Measurements from ENCODE around the gene APOL2.
A peak's percentile ranks its signal among the peaks of the same experiment; 100 is the strongest.
"Not testable (repeated sequence)": the region's sequence is repeated elsewhere in the genome, so short reads cannot be mapped to it uniquely, and the experiment has no call there.

The APOL2 gene

DNA sequence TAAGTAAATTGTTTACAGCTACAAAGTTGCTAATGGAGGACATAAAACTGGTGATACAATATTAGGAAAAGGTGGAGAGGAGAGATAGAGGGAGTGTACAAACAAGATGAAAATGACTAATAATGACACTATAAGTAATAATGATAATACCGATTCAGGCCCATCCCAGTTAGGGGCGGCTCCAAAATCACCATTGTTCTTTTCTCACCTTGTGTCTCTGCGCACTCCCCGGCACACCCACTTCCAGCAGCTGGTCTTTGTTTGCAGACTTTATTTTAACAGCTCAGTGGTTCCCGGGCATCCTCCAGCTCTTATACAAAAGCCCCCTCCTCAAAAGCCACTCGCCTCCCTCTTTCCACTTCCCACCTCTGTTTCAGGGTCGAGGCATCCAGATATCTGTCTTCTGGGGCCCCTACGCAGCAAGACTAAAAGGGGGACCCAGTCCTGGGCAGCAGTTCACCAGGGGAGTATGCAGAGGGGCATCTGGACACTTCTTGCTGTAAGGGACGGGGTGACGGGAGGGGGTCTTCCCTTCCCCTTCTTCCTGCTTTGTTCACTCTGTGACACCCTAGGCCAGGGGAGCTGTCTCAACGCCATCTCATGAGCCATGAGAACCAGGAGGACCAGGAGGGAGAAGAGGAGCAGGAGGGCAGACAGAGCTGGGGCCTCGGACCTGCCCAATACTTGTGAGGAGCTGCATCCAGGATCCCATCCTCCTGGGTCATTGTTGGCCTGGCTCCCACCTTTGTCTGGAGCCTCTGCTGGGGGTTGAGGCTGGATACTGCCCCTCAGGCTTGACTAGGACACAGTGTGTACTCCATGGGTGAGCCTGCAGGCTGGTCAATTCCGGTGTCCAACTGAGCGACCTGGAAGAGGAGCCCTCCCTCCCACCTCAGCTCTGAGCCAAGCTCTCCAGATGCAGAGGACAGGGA lies 2.7 kb downstream of the APOL2 start:
- Mint-ChIP-seq H3K4me3 (no peak overlapping the region), H3K4me1 (peaks cover 81% of the 10 kb centered on the region), H3K36me3 (peaks cover 58% of the 10 kb centered on the region), H3K27me3 (no peaks in the 10 kb centered on the region), H3K9me3 (peaks cover 2% of the 10 kb centered on the region), H3K27ac (no peak overlapping the region)
- no peak for ATAC-seq

DNA sequence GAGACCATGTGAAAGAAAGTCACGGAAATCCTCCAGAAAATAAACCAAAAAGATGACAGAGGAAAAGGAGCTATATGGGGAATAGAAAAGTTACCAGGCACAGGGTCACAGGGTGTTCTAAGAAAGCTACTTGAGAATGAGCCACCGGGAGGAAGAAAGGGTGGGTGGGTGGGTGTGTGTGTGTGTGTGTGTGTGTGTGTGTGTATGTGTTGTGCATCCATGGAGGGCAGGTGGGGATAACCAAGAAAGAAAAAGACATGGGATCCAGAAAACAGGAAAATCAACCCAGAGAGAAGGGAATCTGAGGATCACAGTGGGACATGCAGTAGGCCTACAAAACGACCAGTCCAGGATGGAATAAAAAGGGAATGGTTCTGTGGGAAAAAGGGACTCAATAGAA lies 3.7 kb downstream of the APOL2 start:
- no peak for ATAC-seq
- H3K27me3 Mint-ChIP-seq: no peaks in the 10 kb centered on the region
- H3K4me3 Mint-ChIP-seq: no peak overlapping the region
- H3K9me3 Mint-ChIP-seq: peaks cover 2% of the 10 kb centered on the region
- H3K27ac Mint-ChIP-seq: no peak overlapping the region
- peaks cover 69% of the 10 kb centered on the region for H3K36me3 Mint-ChIP-seq
- H3K4me1 Mint-ChIP-seq: peaks cover 81% of the 10 kb centered on the region

DNA sequence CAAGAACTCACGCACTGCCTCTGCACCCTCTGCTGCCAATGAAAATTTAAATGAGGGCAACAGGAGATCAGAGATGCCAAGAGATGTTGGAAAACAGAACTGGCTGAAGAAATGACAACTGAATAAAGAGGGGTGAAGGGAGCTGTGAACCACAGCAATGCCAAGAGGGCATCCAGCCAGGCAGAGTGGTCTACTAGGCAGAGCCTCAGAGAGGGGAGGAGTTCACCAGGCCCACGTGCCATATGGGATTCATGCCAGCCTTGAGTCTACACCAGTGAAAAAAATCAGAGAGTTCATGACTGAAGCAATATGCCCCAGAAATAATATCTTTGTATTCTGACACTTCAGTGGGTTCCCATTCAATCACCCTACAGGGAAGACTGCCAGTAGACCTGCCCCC lies 4.4 kb downstream of the APOL2 start:
- ATAC-seq: no peak
- Mint-ChIP-seq H3K27me3 (no peaks in the 10 kb centered on the region), H3K36me3 (peaks cover 74% of the 10 kb centered on the region), H3K27ac (no peak overlapping the region), H3K9me3 (peaks cover 2% of the 10 kb centered on the region), H3K4me1 (peaks cover 78% of the 10 kb centered on the region), H3K4me3 (no peak overlapping the region)

DNA sequence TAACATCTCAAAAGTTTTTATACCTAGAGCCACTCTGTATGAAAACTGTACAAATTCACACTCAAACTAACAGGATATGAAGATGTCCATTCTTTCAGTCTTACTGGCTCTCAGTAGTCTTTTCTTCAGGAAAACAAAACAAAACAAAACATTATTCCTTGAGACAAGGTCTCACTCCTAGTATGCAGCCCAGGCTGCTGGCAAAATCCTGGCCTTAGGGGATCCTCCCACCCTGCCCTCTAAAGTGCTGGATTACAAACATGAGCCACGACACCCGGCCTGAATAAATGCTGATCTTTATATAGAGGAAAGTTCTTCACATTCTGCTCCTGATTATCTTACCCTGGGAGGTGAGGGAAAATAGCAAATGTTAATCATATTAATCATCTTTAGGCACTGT lies 5.1 kb downstream of the APOL2 start:
- Mint-ChIP-seq H3K4me3 (no peak overlapping the region), H3K36me3 (peaks cover 81% of the 10 kb centered on the region), H3K27me3 (no peaks in the 10 kb centered on the region), H3K27ac (peak overlapping the region; percentile 29), H3K9me3 (peaks cover 2% of the 10 kb centered on the region), H3K4me1 (peaks cover 71% of the 10 kb centered on the region)
- ATAC-seq: no peak

DNA sequence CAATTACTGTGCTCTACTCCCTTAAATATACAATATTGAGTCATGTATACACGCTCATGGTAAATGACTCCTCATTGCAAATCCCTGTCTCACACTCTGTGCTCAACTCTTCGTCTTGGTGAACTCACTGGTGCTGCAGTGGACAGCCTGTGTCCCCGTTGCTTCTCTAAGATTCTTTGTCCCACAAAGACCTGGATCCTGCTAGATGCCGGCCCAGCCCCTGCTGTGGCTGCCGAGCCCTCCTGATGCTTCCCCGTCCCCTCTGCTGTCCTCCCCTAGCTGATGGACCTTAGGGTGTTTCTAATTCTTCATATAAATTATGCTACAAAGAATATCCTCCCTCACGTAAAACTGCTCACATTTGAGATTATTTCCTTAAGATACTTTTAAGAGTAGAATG lies 5.5 kb downstream of the APOL2 start:
- H3K4me3 Mint-ChIP-seq: no peak overlapping the region
- H3K9me3 Mint-ChIP-seq: peaks cover 2% of the 10 kb centered on the region
- no peaks in the 10 kb centered on the region for H3K27me3 Mint-ChIP-seq
- peak overlapping the region; percentile 67 for H3K27ac Mint-ChIP-seq
- ATAC-seq: no peak
- H3K4me1 Mint-ChIP-seq: peaks cover 66% of the 10 kb centered on the region
- peaks cover 86% of the 10 kb centered on the region for H3K36me3 Mint-ChIP-seq

DNA sequence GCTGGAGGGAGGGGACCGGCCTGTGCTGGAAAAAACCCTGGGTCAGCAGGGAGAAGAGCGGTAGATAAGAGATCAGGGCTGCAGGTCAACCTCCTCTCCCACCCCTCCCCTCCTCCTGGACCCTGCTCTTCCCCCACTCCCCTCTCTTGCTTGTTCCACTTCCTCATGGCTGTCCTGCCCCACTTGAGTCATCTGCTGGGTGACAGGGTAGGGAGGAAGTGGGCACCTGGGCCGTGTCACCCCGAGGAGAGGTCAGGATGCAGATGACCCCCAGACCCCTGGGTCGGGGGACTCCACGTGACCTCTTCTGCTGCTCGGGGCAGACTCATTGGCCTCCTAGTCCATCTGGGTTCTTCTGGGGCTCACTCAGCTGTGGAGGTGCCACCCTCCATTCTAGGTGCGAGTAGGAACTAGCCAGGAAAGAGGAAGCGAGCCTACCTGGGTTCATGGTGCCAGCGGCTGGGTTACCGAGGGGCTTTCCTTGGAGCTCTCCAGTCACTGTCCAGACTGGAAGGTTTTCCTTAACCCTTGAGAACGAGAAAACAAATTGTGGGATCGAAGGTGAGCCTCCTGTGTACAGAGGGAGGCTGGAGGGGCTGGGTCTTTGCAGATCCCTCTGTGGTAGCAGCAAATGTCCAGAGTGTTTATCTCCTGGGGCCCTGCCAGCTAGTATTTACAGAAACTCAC lies 6.5 kb downstream of the APOL2 start:
- peak overlapping the region; percentile 67 for H3K27ac Mint-ChIP-seq
- H3K9me3 Mint-ChIP-seq: peaks cover 2% of the 10 kb centered on the region
- no peaks in the 10 kb centered on the region for H3K27me3 Mint-ChIP-seq
- peaks cover 87% of the 10 kb centered on the region for H3K36me3 Mint-ChIP-seq
- ATAC-seq: peak; percentile 76
- no peak overlapping the region for H3K4me3 Mint-ChIP-seq
- peaks cover 57% of the 10 kb centered on the region for H3K4me1 Mint-ChIP-seq

DNA sequence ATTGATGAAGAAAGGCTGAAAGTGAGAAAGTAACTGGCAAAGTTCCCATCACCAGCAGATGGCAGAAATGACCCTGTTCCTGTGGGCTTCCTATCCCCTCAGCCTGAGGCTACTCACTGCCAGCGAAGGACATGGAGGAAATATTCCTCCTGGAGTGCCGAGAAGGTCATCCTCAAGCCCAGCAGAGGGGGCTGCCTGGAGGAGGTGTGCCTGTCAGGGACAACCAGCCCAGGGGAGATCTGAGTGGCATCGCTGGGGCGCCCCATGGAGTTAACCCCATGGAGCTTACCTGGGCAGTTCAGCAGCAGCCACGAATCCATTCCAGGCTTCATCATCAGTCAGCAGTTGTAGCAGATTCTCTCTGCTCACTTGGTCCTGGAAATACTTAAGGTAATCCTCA lies 8.3 kb downstream of the APOL2 start:
- Mint-ChIP-seq H3K36me3 (peaks cover 91% of the 10 kb centered on the region), H3K4me1 (peaks cover 41% of the 10 kb centered on the region)
- H3K27ac Mint-ChIP-seq, H3K4me3 Mint-ChIP-seq, ATAC-seq, H3K9me3 Mint-ChIP-seq, H3K27me3 Mint-ChIP-seq: not testable (repeated sequence)

DNA sequence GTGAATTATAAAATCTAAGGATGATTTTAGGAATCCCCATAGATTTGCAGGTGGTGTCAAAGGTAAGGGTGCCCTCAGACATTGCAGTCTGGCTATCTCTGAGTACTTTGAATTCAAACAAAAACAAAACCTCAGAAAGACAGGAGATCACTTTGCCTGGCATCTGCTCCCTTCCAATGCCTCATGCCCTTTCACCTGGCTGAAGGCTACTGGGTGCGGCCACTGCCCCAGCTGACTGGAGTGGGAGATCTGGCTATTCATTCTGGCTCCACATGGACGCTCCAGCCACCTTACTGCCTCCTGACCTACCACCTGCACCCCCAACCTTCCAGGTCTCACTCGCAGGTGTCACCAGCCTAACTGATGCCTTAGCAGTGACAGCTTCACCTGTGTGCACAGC lies 9.7 kb downstream of the APOL2 start:
- H3K36me3 Mint-ChIP-seq: peaks cover 89% of the 10 kb centered on the region
- H3K4me1 Mint-ChIP-seq: peaks cover 28% of the 10 kb centered on the region
- not testable (repeated sequence) for H3K27ac Mint-ChIP-seq, H3K4me3 Mint-ChIP-seq, H3K27me3 Mint-ChIP-seq, ATAC-seq, H3K9me3 Mint-ChIP-seq

DNA sequence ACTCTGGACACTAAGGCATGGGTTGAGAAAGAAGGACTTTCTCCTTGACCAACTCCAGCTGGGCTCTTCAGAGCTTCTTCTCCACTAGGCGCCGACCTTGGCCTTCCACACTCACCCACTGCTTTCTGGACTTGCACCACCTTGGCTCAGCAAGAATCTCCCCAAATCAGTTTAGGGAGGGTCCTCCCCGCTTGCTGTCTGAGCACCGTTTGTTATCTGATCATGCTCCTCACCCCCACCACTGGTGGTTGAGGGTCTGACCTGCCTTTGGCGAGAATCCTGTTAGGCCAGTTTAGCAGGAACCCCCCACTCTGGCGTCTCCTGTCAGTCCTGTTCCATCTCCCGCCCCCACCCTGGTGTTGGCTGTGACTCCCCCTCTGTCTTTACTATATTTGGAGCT lies 10.4 kb downstream of the APOL2 start:
- Mint-ChIP-seq H3K27ac (no peak overlapping the region), H3K4me3 (no peak overlapping the region), H3K27me3 (no peaks in the 10 kb centered on the region), H3K9me3 (no peaks in the 10 kb centered on the region), H3K4me1 (peaks cover 20% of the 10 kb centered on the region), H3K36me3 (peaks cover 83% of the 10 kb centered on the region)
- no peak for ATAC-seq

DNA sequence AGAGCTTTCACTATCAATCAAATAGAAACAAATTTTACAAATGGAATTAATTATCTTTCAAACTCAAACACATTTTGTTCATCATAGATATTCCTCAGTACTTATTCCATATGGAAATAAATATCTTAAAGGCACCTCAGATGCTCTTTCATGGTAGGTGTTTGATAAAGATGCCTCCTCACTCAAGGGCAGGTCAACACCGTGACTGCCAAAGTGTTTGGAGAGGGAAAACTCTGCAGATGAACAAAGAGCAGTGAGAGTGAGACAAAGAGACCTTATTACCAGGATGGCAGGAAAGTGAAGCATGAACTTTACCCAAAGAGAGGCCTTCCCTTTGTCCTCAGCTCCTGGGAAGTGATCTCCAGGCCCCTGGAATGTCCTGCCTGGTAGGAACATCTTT lies 11.0 kb downstream of the APOL2 start:
- ATAC-seq, H3K27me3 Mint-ChIP-seq, H3K9me3 Mint-ChIP-seq, H3K27ac Mint-ChIP-seq, H3K4me3 Mint-ChIP-seq: not testable (repeated sequence)
- peaks cover 80% of the 10 kb centered on the region for H3K36me3 Mint-ChIP-seq
- H3K4me1 Mint-ChIP-seq: peaks cover 15% of the 10 kb centered on the region

DNA sequence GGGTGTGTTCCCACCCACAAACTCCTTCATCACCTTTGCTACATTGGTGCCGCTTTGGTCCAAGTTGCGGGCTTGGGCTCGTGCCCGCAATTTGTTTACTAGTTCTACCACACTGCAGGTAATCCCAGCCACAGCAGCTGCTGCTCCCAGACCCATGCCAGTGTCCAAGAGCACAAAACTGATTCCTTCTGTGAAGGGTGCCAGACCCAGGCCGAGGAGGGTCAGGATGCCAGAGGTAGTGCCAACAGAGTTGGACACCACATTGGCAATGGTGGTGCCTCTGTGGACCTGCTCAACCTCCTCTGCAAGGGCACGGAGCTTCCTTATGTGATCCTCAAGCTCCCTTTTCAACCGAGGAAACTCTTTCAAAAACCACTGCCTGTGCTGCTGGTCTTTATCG lies 11.5 kb downstream of the APOL2 start:
- Mint-ChIP-seq H3K27me3 (no peaks in the 10 kb centered on the region), H3K36me3 (peaks cover 74% of the 10 kb centered on the region), H3K9me3 (no peaks in the 10 kb centered on the region), H3K4me1 (peaks cover 9% of the 10 kb centered on the region), H3K4me3 (no peak overlapping the region), H3K27ac (no peak overlapping the region)
- no peak for ATAC-seq

DNA sequence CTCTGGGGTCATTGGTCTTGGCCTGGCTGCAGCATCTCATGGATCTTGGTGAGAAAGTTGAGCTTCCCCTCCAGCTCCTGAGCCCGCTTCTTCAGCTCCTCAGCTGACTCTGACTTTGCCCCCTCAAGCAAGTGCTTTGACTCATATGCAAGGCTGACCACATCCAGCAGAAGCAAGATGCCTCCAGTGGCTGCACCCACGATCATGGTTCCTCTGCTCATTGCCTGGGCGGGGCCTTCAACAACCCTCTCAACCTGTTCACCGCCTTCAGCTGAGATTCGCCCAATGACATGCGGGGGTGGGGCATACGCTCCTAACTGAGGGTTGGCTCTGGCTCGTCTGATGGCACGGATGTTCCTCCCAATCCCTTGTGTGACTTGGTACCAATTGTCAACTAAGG lies 11.9 kb downstream of the APOL2 start:
- H3K4me3 Mint-ChIP-seq: no peak overlapping the region
- peaks cover 5% of the 10 kb centered on the region for H3K4me1 Mint-ChIP-seq
- no peak overlapping the region for H3K27ac Mint-ChIP-seq
- no peaks in the 10 kb centered on the region for H3K9me3 Mint-ChIP-seq
- ATAC-seq: no peak
- no peaks in the 10 kb centered on the region for H3K27me3 Mint-ChIP-seq
- peaks cover 70% of the 10 kb centered on the region for H3K36me3 Mint-ChIP-seq

DNA sequence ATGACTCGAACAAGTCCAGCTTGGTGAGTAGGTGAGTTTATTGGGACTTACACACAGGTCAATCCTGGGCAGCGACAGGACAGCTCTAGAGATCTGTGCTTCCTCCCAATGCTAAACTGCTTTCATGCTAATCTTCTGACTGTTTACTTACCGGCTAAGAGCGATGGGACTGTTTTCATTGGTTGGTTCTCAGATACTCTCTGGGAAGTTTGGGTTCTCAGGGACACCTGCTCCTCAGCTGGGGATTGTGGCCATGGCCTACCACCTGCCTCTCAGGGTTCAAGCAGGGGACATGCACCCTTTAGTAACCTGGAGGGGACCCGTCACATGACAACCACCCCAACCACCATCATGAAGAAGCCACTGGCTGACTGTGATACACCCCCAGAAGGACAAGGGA lies 13.1 kb downstream of the APOL2 start:
- Mint-ChIP-seq H3K27ac (no peak overlapping the region), H3K9me3 (no peaks in the 10 kb centered on the region), H3K27me3 (no peaks in the 10 kb centered on the region), H3K36me3 (peaks cover 58% of the 10 kb centered on the region), H3K4me3 (no peak overlapping the region), H3K4me1 (peaks cover 8% of the 10 kb centered on the region)
- no peak for ATAC-seq

DNA sequence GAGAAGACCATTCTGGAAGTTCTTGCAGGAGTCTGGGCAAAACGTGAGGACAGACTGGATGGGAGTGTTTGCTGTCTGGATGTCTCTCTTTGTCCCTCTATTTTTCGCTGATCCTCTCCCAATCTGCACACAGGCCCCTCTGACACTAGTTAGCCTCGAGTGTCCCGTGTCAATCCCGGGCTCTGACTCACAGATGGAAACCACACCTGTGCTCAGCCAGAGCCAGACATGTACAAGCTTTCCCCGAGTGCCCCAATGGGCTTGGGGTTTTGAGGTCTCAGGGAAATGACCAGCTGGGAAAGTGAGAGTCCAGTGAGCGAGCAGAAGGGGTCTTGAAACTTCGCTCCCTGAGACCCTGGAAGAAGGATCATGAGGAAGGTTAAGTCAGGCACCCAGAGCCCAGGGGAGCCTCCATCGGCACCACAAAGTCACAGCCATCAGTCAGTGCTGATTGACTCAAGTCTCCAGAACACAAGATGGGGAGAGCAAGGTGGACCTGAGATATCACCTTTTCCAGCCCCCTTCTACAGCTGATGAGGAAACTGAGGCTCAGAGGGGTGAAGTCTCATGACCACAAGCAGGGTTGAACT lies 13.9 kb downstream of the APOL2 start:
- H3K27me3 Mint-ChIP-seq: no peaks in the 10 kb centered on the region
- H3K4me3 Mint-ChIP-seq: no peak overlapping the region
- H3K36me3 Mint-ChIP-seq: peaks cover 50% of the 10 kb centered on the region
- H3K9me3 Mint-ChIP-seq: no peaks in the 10 kb centered on the region
- peaks cover 8% of the 10 kb centered on the region for H3K4me1 Mint-ChIP-seq
- ATAC-seq: no peak
- no peak overlapping the region for H3K27ac Mint-ChIP-seq

DNA sequence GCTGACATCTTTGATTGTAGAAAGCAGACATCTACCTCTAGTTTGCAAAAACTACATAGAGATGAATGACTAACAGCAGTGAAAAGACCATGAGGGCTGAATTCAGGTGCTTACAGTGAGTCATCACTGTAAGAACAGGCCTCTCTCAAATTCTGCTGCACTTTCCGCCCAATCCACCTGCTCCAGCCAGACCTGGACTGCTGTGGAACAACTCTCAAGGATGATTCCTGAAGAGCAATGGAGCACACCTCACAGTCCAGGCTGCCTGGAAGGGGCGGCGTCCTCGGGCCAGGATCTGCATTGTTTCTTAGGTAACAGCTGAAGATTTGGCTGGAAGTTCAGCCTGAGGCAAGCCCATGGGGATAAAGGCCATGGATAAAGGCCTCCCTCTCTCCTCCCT lies 15.1 kb downstream of the APOL2 start:
- peaks cover 7% of the 10 kb centered on the region for H3K27me3 Mint-ChIP-seq
- no peak overlapping the region for H3K4me3 Mint-ChIP-seq
- H3K27ac Mint-ChIP-seq: no peak overlapping the region
- no peak for ATAC-seq
- H3K9me3 Mint-ChIP-seq: no peaks in the 10 kb centered on the region
- peaks cover 8% of the 10 kb centered on the region for H3K4me1 Mint-ChIP-seq
- peaks cover 39% of the 10 kb centered on the region for H3K36me3 Mint-ChIP-seq

Measured in stimulated activated memory B cell treated with anti-CD40 and anti-IgM and Interleukin-4, amounts not matched to agents 10 μg/mL and 1 μg/mL and 100 μg/mL, for 72 hours (primary cell).